ENCODE data around the gene NEU1.

GRCh38 chr6:31865205-31866118 lies 2.8 kb upstream of the NEU1 start:
- TF ChIP-seq CTCF (conservative IDR thresholded peaks at IDR 0.05; ENCODE audit: low read length) (no peak), EZH2phosphoT487 (IDR thresholded peaks at IDR 0.05; ENCODE audit: borderline replicate concordance) (no peak)

All from Loucy (cell line).